ENCODE measurements around the gene C10orf120. TPM values are rescaled to one million over a fixed set of nuclear protein-coding genes. Genes with fewer than 3 reads are reported as not detected.

Gene C10orf120
- total RNA-seq, 2 donors from 2014 or later = not detected

GRCh38 chr10:122665329-122665860 is 34.3 kb downstream of the C10orf120 start:
- DNase-seq = no peak
- Mint-ChIP-seq H3K4me1 (ENCODE audit: low read depth) (no peaks in the 10 kb centered on the region), H3K9me3 (no peaks in the 10 kb centered on the region), H3K36me3 (ENCODE audit: insufficient read depth in 2 of 2) (no peaks in the 10 kb centered on the region), H3K27me3 (ENCODE audit: low read depth) (peaks cover 30% of the 10 kb centered on the region), H3K4me3 (no peak overlapping the region), H3K27ac (no peak overlapping the region)
- no peak for ATAC-seq (replicated peaks in 1 of 2)

- Mint-ChIP-seq H3K36me3 (ENCODE audit: insufficient read depth in 2 of 2) (no peaks in the 10 kb centered on the region), H3K27ac (no peak overlapping the region), H3K9me3 (no peaks in the 10 kb centered on the region), H3K4me3 (no peak overlapping the region), H3K27me3 (ENCODE audit: low read depth) (peaks cover 30% of the 10 kb centered on the region), H3K4me1 (ENCODE audit: low read depth) (no peaks in the 10 kb centered on the region)
- ATAC-seq (replicated peaks in 1 of 2) = no peak
- DNase-seq = no peak
These were observed 35.1 kb downstream of the C10orf120 start for GRCh38 chr10:122664501-122664900.

GRCh38 chr10:122663516-122664130 is 36.0 kb downstream of the C10orf120 start:
- H3K36me3 Mint-ChIP-seq (ENCODE audit: insufficient read depth in 2 of 2) = no peaks in the 10 kb centered on the region
- ATAC-seq (replicated peaks in 1 of 2) = no peak

GRCh38 chr10:122662231-122662630 is 37.4 kb downstream of the C10orf120 start:
- no peak overlapping the region for H3K4me3 Mint-ChIP-seq
- ATAC-seq (replicated peaks in 1 of 2) (no peak), DNase-seq (no peak)
- H3K27ac Mint-ChIP-seq = no peak overlapping the region
- H3K36me3 Mint-ChIP-seq (ENCODE audit: insufficient read depth in 2 of 2) = no peaks in the 10 kb centered on the region
- no peaks in the 10 kb centered on the region for H3K4me1 Mint-ChIP-seq (ENCODE audit: low read depth)
- H3K9me3 Mint-ChIP-seq = no peaks in the 10 kb centered on the region
- H3K27me3 Mint-ChIP-seq (ENCODE audit: low read depth) = peaks cover 23% of the 10 kb centered on the region

More at GRCh38 chr10:122663516-122664130, 36.0 kb downstream of the C10orf120 start:
- H3K27me3 Mint-ChIP-seq (ENCODE audit: low read depth) = peaks cover 30% of the 10 kb centered on the region
- H3K4me3 Mint-ChIP-seq = no peak overlapping the region
- DNase-seq = no peak
- H3K9me3 Mint-ChIP-seq = no peaks in the 10 kb centered on the region
- no peak overlapping the region for H3K27ac Mint-ChIP-seq
- H3K4me1 Mint-ChIP-seq (ENCODE audit: low read depth) = no peaks in the 10 kb centered on the region

- no peaks in the 10 kb centered on the region for H3K9me3 Mint-ChIP-seq
- H3K36me3 Mint-ChIP-seq (ENCODE audit: insufficient read depth in 2 of 2) = no peaks in the 10 kb centered on the region
- H3K4me1 Mint-ChIP-seq (ENCODE audit: low read depth) = no peaks in the 10 kb centered on the region
- no peak overlapping the region for H3K27ac Mint-ChIP-seq
- H3K27me3 Mint-ChIP-seq (ENCODE audit: low read depth) = peaks cover 27% of the 10 kb centered on the region
- H3K4me3 Mint-ChIP-seq = no peak overlapping the region
- ATAC-seq (replicated peaks in 1 of 2) (no peak), DNase-seq (no peak)
These were observed 39.0 kb downstream of the C10orf120 start for GRCh38 chr10:122660696-122661095.

GRCh38 chr10:122659651-122660050 is 40.0 kb downstream of the C10orf120 start:
- H3K27me3 Mint-ChIP-seq (ENCODE audit: low read depth) = peaks cover 28% of the 10 kb centered on the region
- ATAC-seq (replicated peaks in 1 of 2) (no peak), DNase-seq (no peak)
- H3K9me3 Mint-ChIP-seq = no peaks in the 10 kb centered on the region
- H3K36me3 Mint-ChIP-seq (ENCODE audit: insufficient read depth in 2 of 2) = no peaks in the 10 kb centered on the region
- H3K4me1 Mint-ChIP-seq (ENCODE audit: low read depth) = no peaks in the 10 kb centered on the region
- no peak overlapping the region for H3K27ac Mint-ChIP-seq
- no peak overlapping the region for H3K4me3 Mint-ChIP-seq

- DNase-seq = no peak
- no peak overlapping the region for H3K27ac Mint-ChIP-seq
- H3K4me3 Mint-ChIP-seq = no peak overlapping the region
- H3K36me3 Mint-ChIP-seq (ENCODE audit: insufficient read depth in 2 of 2) = no peaks in the 10 kb centered on the region
- H3K9me3 Mint-ChIP-seq = no peaks in the 10 kb centered on the region
- H3K4me1 Mint-ChIP-seq (ENCODE audit: low read depth) = no peaks in the 10 kb centered on the region
- no peak for ATAC-seq (replicated peaks in 1 of 2)
- peaks cover 25% of the 10 kb centered on the region for H3K27me3 Mint-ChIP-seq (ENCODE audit: low read depth)
These were observed 40.5 kb downstream of the C10orf120 start for GRCh38 chr10:122659126-122659525.

GRCh38 chr10:122658356-122659049 is 41.1 kb downstream of the C10orf120 start:
- no peak overlapping the region for H3K27ac Mint-ChIP-seq
- peaks cover 21% of the 10 kb centered on the region for H3K27me3 Mint-ChIP-seq (ENCODE audit: low read depth)
- DNase-seq (no peak), ATAC-seq (replicated peaks in 1 of 2) (no peak)
- no peak overlapping the region for H3K4me3 Mint-ChIP-seq
- no peaks in the 10 kb centered on the region for H3K36me3 Mint-ChIP-seq (ENCODE audit: insufficient read depth in 2 of 2)
- H3K4me1 Mint-ChIP-seq (ENCODE audit: low read depth) = no peaks in the 10 kb centered on the region
- no peaks in the 10 kb centered on the region for H3K9me3 Mint-ChIP-seq

- no peak for DNase-seq
These were observed 41.9 kb downstream of the C10orf120 start for GRCh38 chr10:122657729-122658128.

GRCh38 chr10:122657255-122657654 is 42.4 kb downstream of the C10orf120 start:
- no peaks in the 10 kb centered on the region for H3K4me1 Mint-ChIP-seq (ENCODE audit: low read depth)
- H3K27ac Mint-ChIP-seq = no peak overlapping the region
- no peak overlapping the region for H3K4me3 Mint-ChIP-seq
- no peaks in the 10 kb centered on the region for H3K9me3 Mint-ChIP-seq
- H3K27me3 Mint-ChIP-seq (ENCODE audit: low read depth) = peaks cover 25% of the 10 kb centered on the region
- ATAC-seq (replicated peaks in 1 of 2) (no peak), DNase-seq (no peak)
- no peaks in the 10 kb centered on the region for H3K36me3 Mint-ChIP-seq (ENCODE audit: insufficient read depth in 2 of 2)

More at GRCh38 chr10:122657729-122658128, 41.9 kb downstream of the C10orf120 start:
- no peak for ATAC-seq (replicated peaks in 1 of 2)
- no peaks in the 10 kb centered on the region for H3K36me3 Mint-ChIP-seq (ENCODE audit: insufficient read depth in 2 of 2)
- H3K4me3 Mint-ChIP-seq = no peak overlapping the region
- H3K4me1 Mint-ChIP-seq (ENCODE audit: low read depth) = no peaks in the 10 kb centered on the region
- H3K9me3 Mint-ChIP-seq = no peaks in the 10 kb centered on the region
- H3K27ac Mint-ChIP-seq = no peak overlapping the region
- peaks cover 21% of the 10 kb centered on the region for H3K27me3 Mint-ChIP-seq (ENCODE audit: low read depth)

GRCh38 chr10:122656741-122657140 is 42.9 kb downstream of the C10orf120 start:
- ATAC-seq (replicated peaks in 1 of 2) = no peak
- no peaks in the 10 kb centered on the region for H3K9me3 Mint-ChIP-seq
- no peak overlapping the region for H3K4me3 Mint-ChIP-seq

GRCh38 chr10:122656308-122656705 is 43.3 kb downstream of the C10orf120 start:
- DNase-seq = no peak
- ATAC-seq (replicated peaks in 1 of 2) = no peak
- H3K9me3 Mint-ChIP-seq = no peaks in the 10 kb centered on the region
- H3K27me3 Mint-ChIP-seq (ENCODE audit: low read depth) = peaks cover 32% of the 10 kb centered on the region
- no peaks in the 10 kb centered on the region for H3K4me1 Mint-ChIP-seq (ENCODE audit: low read depth)
- no peak overlapping the region for H3K4me3 Mint-ChIP-seq
- H3K36me3 Mint-ChIP-seq (ENCODE audit: insufficient read depth in 2 of 2) = no peaks in the 10 kb centered on the region
- no peak overlapping the region for H3K27ac Mint-ChIP-seq

More at GRCh38 chr10:122656741-122657140, 42.9 kb downstream of the C10orf120 start:
- DNase-seq = no peak
- Mint-ChIP-seq H3K4me1 (ENCODE audit: low read depth) (no peaks in the 10 kb centered on the region), H3K36me3 (ENCODE audit: insufficient read depth in 2 of 2) (no peaks in the 10 kb centered on the region), H3K27ac (no peak overlapping the region), H3K27me3 (ENCODE audit: low read depth) (peaks cover 30% of the 10 kb centered on the region)

GRCh38 chr10:122655524-122656307 is 43.9 kb downstream of the C10orf120 start:
- Mint-ChIP-seq H3K27me3 (ENCODE audit: low read depth) (peaks cover 35% of the 10 kb centered on the region), H3K36me3 (ENCODE audit: insufficient read depth in 2 of 2) (no peaks in the 10 kb centered on the region), H3K27ac (no peak overlapping the region), H3K4me3 (no peak overlapping the region), H3K9me3 (no peaks in the 10 kb centered on the region), H3K4me1 (ENCODE audit: low read depth) (no peaks in the 10 kb centered on the region)
- no peak for ATAC-seq (replicated peaks in 1 of 2)
- DNase-seq = no peak

All from activated T-cell treated with anti-CD3 and anti-CD28 coated beads, Interleukin-2, amount 50 U/mL, for 72 hours (primary cell).